Mucosa of descending colon (tissue), 3 donors: ENCODE data around the gene FLRT1. TPM values are rescaled to one million over a fixed set of nuclear protein-coding genes. Genes with fewer than 3 reads are reported as not detected.

ENCODE experiments used
- ATAC-seq: fragments of 200-7000 bp; cut with Tn5 transposase; one replicate; pipeline ENCODE4 v1.9.1; 2020; ENCODE audit warnings: mild to moderate bottlenecking, moderate library complexity
- DNase-seq, 3 donors: peaks; one replicate each; pipeline ENCODE4 v3.0.0-alpha.2; 2020
- H3K36me3 ChIP-seq: fragments of 200-600 bp; one replicate; pipeline ENCODE4 v1.8.0; 2021; ENCODE audit warnings: low read depth, mild to moderate bottlenecking
- H3K4me1 ChIP-seq: fragments of 200-600 bp; one replicate; pipeline ENCODE4 v1.8.0; 2021; ENCODE audit warnings: low read depth, mild to moderate bottlenecking
- H3K4me3 ChIP-seq: fragments of 200-600 bp; one replicate; pipeline ENCODE4 v1.8.0; 2021; ENCODE audit warnings: mild to moderate bottlenecking
- H3K9me3 ChIP-seq: fragments of 200-600 bp; one replicate; pipeline ENCODE4 v1.8.0; 2021; ENCODE audit warnings: mild to moderate bottlenecking
- intact Hi-C, 2 donors: fragments of 100-400 bp; cut with DNase I in 1 of 2; cut with micrococcal nuclease in 1 of 2; formaldehyde crosslinking; loops; one replicate each; pipeline versions ENCODE4 v1.11.0 to v1.11.1; 2022; cut with DNase I, micrococcal nuclease
- total RNA-seq, 3 donors: library from RNA; stranded (reverse); fragmentation: NEBNext Ultra II Directional in 2 of 3; extraction: Animal tissue kit (Norgen Biotek cat#: 25700) in 2 of 3; gene quantifications; one replicate each; pipeline versions ENCODE4 v1.2.1 to v1.2.4, GENCODE V29; 2021 to 2023
- TF ChIP-seq, protein P1 (sequence below): fragments of 200-600 bp; IDR thresholded peaks from one replicate; pipeline ENCODE4 v1.8.0; 2022; ENCODE audit warnings: antibody characterized with exemption, mild to moderate bottlenecking
- donor health status: DM: no; HTN: no; CAD: no; lungs with moderate emphysema.
- donor health status: DM: no; HTN: no; CAD: no.
- donor health status: DM: no; HTN: yes; CAD: no.

Gene FLRT1
- total RNA-seq, 3 donors from 2014 or later: 0.31 to 8.9 (median 0.38) TPM

DNA sequence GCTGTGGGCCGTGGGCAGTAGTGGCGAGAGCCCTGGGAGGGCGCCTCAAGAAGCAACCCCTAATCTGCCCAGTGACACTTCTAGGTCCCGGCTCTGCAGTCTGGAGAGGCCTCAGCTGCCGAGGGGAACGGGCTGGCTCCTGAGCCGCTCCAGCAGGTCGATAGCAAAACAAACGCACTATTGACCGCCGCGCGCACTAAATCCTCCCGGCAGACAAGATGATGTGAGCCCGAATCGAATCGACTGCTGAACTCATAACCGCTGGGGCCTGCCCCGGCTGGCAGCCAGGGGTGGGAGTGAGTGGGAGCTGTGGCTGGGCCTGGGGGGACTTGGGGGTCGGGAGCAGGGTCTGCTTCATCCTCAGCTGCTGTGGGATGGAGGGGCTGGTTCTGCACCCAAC lies 36.1 kb downstream of the FLRT1 start:
- ATAC-seq (no peak), DNase-seq (no peak)
- H3K9me3 ChIP-seq: no peaks in the 10 kb centered on the region
- no peaks in the 10 kb centered on the region for H3K36me3 ChIP-seq
- H3K4me1 ChIP-seq: no peaks in the 10 kb centered on the region
- H3K4me3 ChIP-seq: no peak overlapping the region
- intact Hi-C loops: no loop called here
- TF ChIP-seq, protein P1, sequence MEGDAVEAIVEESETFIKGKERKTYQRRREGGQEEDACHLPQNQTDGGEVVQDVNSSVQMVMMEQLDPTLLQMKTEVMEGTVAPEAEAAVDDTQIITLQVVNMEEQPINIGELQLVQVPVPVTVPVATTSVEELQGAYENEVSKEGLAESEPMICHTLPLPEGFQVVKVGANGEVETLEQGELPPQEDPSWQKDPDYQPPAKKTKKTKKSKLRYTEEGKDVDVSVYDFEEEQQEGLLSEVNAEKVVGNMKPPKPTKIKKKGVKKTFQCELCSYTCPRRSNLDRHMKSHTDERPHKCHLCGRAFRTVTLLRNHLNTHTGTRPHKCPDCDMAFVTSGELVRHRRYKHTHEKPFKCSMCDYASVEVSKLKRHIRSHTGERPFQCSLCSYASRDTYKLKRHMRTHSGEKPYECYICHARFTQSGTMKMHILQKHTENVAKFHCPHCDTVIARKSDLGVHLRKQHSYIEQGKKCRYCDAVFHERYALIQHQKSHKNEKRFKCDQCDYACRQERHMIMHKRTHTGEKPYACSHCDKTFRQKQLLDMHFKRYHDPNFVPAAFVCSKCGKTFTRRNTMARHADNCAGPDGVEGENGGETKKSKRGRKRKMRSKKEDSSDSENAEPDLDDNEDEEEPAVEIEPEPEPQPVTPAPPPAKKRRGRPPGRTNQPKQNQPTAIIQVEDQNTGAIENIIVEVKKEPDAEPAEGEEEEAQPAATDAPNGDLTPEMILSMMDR: no peak

DNA sequence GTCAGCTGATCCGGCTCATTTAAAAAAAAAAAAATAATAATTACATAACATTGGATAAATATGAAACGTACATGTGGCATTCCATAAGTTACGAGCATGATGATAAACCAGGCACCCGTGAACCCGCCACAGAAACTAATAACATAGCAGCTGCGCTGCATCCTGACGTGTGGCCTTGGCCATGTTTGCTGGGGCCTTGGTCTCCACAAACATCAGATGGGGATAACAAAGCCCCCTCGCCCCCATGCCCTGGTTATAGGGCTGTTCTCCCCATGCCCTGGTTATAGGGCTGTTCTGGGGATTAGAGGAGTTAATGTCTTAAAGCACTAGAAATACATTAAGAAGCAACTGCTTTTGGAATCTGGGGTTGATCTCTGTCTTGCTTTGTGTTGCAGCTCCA lies 36.7 kb downstream of the FLRT1 start:
- TF ChIP-seq, protein P1: no peak
- intact Hi-C loops: no loop called here
- Histone ChIP-seq H3K4me3 (no peak overlapping the region), H3K4me1 (no peaks in the 10 kb centered on the region), H3K36me3 (no peaks in the 10 kb centered on the region), H3K9me3 (no peaks in the 10 kb centered on the region)
- ATAC-seq (no peak), DNase-seq (no peak)

DNA sequence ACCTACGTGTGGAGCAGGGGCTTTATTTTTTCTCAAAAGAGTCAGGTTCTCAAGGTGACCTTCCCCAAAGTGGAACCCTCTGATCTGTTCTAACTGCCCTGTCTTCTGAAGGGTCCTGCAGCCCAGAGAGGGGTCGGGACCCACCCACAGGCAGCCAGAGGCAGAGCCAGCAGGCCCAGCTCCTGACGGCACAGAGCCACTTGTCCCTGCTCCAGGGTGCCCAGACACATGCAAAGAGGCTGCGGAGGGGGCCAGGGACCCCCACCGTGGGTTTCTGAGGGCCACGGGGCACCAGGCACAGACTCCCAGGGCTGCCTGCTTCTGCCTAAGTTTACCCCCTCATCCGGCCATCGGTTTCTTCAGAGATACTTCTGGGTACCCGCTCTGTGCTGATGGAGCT lies 37.1 kb downstream of the FLRT1 start:
- no peak for ATAC-seq
- TF ChIP-seq, protein P1: no peak
- H3K36me3 ChIP-seq: no peaks in the 10 kb centered on the region
- H3K9me3 ChIP-seq: no peaks in the 10 kb centered on the region
- intact Hi-C loops: no loop called here
- no peak for DNase-seq
- H3K4me3 ChIP-seq: no peak overlapping the region
- H3K4me1 ChIP-seq: no peaks in the 10 kb centered on the region

DNA sequence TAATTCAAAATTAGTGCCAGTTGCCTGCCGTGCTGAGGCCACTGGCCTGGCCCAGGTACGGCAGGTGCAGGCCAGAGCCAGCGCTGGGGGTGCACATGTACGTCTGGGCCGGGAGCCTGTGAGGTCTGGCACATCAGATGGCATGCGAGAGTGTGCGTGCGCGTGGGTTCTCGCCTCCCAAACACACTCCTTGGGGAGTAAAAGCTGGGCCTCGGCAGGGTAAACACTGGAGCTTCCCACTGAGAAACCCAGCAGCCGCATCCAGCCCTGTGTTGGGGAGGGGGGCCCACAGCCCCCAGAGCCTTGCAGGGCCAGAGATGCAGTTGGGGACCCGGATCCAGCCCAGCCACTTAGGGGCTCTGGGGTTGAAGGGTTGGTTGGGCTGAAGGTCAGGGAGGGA lies 37.8 kb downstream of the FLRT1 start:
- Histone ChIP-seq H3K4me3 (no peak overlapping the region), H3K36me3 (no peaks in the 10 kb centered on the region), H3K9me3 (no peaks in the 10 kb centered on the region), H3K4me1 (no peaks in the 10 kb centered on the region)
- TF ChIP-seq, protein P1: no peak
- intact Hi-C loops: no loop called here
- DNase-seq: no peak
- no peak for ATAC-seq

DNA sequence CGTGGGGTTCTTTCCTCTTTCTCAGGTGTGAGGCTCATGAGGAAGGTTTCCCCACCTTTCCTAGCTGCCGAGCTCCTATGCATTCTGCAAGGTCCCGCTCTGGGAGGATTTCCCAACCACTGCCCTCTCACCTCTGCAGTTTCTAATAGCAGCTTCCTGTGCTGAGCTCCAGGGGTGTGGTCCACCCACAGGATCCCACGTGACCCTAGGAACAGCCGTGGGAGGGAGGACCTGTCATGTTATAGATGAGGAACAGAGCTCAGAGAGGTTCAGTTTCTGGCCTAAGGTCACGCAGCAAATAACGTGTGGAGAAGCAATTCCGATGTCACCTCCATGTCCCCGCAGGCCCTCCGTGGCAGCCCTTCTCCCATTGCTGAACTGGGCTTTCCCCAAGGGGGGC lies 38.5 kb downstream of the FLRT1 start:
- no peaks in the 10 kb centered on the region for H3K9me3 ChIP-seq
- intact Hi-C loops: no loop called here
- H3K4me3 ChIP-seq: no peak overlapping the region
- TF ChIP-seq, protein P1: no peak
- no peaks in the 10 kb centered on the region for H3K4me1 ChIP-seq
- peak; percentile 48 for ATAC-seq
- no peaks in the 10 kb centered on the region for H3K36me3 ChIP-seq
- no peak for DNase-seq

DNA sequence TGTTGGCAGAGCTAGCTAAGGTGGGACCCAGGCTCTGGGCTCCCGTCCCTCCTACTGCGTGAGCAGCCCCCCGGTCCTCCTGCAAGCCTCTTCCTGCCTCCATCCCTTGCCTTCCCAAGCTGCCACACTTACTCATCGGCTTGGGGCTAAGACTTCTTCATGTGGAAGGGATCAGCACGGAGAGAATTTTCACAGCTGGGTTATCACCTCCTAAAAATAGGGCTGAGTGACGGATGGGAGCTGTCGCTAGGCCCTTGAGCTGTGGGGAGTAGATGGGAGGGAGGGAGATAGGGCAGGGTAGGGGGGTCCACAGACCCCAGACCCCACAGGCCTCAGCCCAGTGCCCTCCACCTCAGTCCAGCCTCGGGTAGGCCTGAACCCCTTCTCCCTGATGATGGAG lies 41.0 kb downstream of the FLRT1 start:
- Histone ChIP-seq H3K36me3 (no peaks in the 10 kb centered on the region), H3K4me1 (no peaks in the 10 kb centered on the region), H3K4me3 (no peak overlapping the region), H3K9me3 (no peaks in the 10 kb centered on the region)
- intact Hi-C loops: no loop called here
- ATAC-seq (no peak), DNase-seq (no peak)
- TF ChIP-seq, protein P1: no peak
